Measurements from ENCODE around the gene USHBP1. TPM values are rescaled to one million over a fixed set of nuclear protein-coding genes. Genes with fewer than 3 reads are reported as not detected.
A peak's percentile ranks its signal among the peaks of the same experiment; 100 is the strongest.

Gene USHBP1
- total RNA-seq, 3 donors from 2014 or later: 0.52 to 2.6 (median 2.2) TPM

DNA sequence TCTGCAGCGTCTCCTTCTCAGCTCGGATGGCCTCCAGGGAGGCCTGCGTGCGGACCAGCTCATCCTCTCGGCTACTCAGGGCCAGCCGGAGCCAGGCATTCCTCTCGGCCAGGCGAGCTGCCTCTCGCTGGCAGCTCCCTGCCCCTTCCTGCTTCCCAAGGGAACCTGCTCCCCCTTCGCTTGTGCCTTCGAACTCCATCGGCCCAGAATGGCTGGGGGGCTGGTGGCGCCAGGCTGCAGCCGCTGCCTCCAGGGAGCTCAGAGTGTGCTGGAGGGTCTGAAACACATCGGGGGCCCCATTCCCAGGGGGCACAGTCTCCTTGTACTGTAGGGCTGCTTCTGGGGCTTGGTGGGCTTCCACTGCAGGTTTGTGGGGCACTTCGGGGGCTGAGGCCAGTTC lies 2.0 kb downstream of the USHBP1 start:
- DNase-seq (no peak), ATAC-seq (no peak)
- no peak overlapping the region for H3K4me3 ChIP-seq
- H3K4me1 ChIP-seq (ENCODE audit: low read depth): no peaks in the 10 kb centered on the region
- TF ChIP-seq, protein P1, sequence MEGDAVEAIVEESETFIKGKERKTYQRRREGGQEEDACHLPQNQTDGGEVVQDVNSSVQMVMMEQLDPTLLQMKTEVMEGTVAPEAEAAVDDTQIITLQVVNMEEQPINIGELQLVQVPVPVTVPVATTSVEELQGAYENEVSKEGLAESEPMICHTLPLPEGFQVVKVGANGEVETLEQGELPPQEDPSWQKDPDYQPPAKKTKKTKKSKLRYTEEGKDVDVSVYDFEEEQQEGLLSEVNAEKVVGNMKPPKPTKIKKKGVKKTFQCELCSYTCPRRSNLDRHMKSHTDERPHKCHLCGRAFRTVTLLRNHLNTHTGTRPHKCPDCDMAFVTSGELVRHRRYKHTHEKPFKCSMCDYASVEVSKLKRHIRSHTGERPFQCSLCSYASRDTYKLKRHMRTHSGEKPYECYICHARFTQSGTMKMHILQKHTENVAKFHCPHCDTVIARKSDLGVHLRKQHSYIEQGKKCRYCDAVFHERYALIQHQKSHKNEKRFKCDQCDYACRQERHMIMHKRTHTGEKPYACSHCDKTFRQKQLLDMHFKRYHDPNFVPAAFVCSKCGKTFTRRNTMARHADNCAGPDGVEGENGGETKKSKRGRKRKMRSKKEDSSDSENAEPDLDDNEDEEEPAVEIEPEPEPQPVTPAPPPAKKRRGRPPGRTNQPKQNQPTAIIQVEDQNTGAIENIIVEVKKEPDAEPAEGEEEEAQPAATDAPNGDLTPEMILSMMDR (IDR thresholded peaks at IDR 0.05): no peak
- H3K9me3 ChIP-seq: no peaks in the 10 kb centered on the region
- H3K36me3 ChIP-seq (ENCODE audit: low read depth): peaks cover 5% of the 10 kb centered on the region
- intact Hi-C loops (cut with DNase I, micrococcal nuclease): no loop called here

DNA sequence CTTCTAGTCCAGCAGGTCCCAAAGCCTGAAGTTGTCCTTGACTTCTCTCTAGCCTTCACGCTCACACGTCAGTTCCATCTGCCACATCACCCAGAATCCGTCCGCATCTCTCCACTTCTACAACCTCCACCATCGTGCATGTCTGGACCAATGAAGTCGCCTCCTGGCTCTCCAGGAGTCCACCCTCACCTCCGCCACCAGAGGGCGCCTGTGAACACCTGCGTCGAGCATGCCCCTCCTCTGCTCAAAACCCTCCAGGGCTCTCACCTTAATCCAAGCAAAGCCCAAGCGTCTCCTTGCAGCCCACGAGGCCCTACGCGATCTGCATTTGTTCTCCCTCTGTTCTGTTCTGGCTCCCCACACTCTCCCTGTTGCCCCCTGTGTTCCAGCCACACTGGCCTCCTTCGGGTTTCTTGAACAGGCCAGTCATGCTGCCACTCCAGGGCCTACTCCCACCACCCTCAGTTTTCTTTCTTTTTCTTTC lies 3.7 kb downstream of the USHBP1 start:
- TF ChIP-seq, protein P1 (IDR thresholded peaks at IDR 0.05): peak; percentile 91
- Histone ChIP-seq H3K4me3 (no peak overlapping the region), H3K9me3 (no peaks in the 10 kb centered on the region), H3K36me3 (ENCODE audit: low read depth) (no peaks in the 10 kb centered on the region), H3K4me1 (ENCODE audit: low read depth) (no peaks in the 10 kb centered on the region)
- ATAC-seq (peak; percentile 99), DNase-seq (peak; percentile 88 to 92 (median 88))
- intact Hi-C loops (cut with DNase I, micrococcal nuclease): no loop called here

DNA sequence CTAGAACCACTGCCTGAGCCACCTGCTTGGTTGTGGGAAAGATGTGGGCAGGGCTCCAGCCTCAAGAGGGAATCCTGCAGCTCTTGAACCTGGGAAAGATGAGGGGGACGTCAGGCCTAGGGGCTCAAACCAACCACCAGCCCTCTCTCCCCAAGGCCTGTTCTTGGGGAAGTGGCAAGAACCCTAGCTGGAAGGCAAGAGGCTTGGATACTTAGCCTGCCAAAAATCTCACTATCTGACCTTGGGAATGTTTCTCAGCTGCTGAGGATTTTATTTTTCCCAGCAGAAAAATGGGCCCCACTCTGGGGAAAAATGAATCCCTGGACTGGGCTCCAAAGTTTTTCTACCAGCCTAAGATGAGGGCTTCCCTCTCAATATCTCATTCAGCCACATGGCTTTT lies 4.6 kb downstream of the USHBP1 start:
- no peaks in the 10 kb centered on the region for H3K9me3 ChIP-seq
- no peak for ATAC-seq
- no peak overlapping the region for H3K4me3 ChIP-seq
- no peaks in the 10 kb centered on the region for H3K4me1 ChIP-seq (ENCODE audit: low read depth)
- no peak for DNase-seq
- TF ChIP-seq, protein P1 (IDR thresholded peaks at IDR 0.05): no peak
- no peaks in the 10 kb centered on the region for H3K36me3 ChIP-seq (ENCODE audit: low read depth)
- intact Hi-C loops (cut with DNase I, micrococcal nuclease): no loop called here

DNA sequence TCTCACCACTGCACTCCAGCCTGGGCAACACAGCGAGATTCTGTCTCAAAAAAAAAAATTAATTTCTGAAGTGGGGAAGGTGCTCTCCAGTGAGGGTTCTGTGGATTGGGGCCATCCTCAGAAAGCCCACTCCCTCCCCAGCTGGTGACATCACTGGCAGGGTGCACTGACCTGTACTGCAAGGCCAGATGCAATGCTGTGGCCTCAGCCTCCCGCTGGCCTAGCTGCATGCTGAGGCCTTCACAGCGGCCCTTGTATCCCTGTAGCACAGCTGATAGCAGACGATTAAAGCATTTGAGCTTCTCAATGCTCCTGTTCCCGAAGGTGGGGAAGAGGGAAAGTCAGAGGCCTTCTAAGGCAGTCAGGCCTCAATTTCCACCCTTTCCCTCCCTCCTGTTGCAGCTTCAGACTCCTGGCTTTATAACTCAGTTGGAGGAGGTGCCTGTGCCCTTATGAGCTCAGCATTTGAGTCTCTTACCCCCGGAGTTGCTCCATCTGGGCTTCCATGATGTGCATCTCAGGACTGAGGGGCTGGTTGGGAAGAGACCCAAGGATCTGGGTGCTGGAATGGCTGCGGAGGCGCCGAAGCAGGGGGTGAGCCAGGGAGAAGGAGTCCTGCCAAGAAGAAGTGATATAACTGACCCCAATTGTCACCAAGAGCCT lies 5.3 kb downstream of the USHBP1 start:
- no peak for DNase-seq
- Histone ChIP-seq H3K4me3 (no peak overlapping the region), H3K9me3 (no peaks in the 10 kb centered on the region), H3K36me3 (ENCODE audit: low read depth) (no peaks in the 10 kb centered on the region), H3K4me1 (ENCODE audit: low read depth) (no peaks in the 10 kb centered on the region)
- TF ChIP-seq, protein P1 (IDR thresholded peaks at IDR 0.05): no peak
- no peak for ATAC-seq
- intact Hi-C loops (cut with DNase I, micrococcal nuclease): no loop called here

DNA sequence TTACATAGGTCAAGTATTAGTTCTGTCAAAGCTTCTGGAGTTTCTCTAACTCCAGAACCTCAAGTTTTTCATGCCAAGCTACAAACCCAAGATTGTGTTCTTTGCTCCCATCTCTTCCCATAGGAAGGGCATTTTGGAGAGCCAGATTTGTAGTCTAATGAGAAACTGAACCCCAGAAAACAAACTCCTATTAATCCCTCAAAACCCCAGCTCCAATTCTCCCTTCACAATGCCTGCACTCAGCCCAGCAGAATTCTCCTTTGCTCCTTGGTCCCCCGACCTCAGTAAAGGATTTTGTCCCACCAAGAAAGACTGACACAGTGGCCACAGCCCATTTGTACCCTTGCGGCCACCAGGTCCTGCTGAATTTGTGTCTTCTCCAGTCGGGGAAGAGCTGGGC lies 8.4 kb downstream of the USHBP1 start:
- no peak overlapping the region for H3K4me3 ChIP-seq
- H3K9me3 ChIP-seq: no peaks in the 10 kb centered on the region
- intact Hi-C loops (cut with DNase I, micrococcal nuclease): no loop called here
- TF ChIP-seq, protein P1 (IDR thresholded peaks at IDR 0.05): no peak
- no peaks in the 10 kb centered on the region for H3K36me3 ChIP-seq (ENCODE audit: low read depth)
- DNase-seq (no peak), ATAC-seq (no peak)
- H3K4me1 ChIP-seq (ENCODE audit: low read depth): no peaks in the 10 kb centered on the region
